ENCODE data around the gene CDC14C.
"Not testable (repeated sequence)": the region's sequence is repeated elsewhere in the genome, so short reads cannot be mapped to it uniquely, and the experiment has no call there.

Gene CDC14C

GRCh38 chr7:48899932-48900331 lies 24.4 kb upstream of the CDC14C start:
- no peaks in the 10 kb centered on the region for H3F3A ChIP-seq (ENCODE audit: control insufficient read depth, insufficient read depth)
- no peaks in the 10 kb centered on the region for H3K36me3 ChIP-seq (ENCODE audit: control insufficient read depth, low read length)
- no peaks in the 10 kb centered on the region for H3K79me2 ChIP-seq (ENCODE audit: control insufficient read depth, low read length)
- H3K4me1 ChIP-seq (ENCODE audit: control insufficient read depth, low read length) = no peaks in the 10 kb centered on the region
- no peaks in the 10 kb centered on the region for H3K9me2 ChIP-seq (replicated peaks; ENCODE audit: control insufficient read depth, low read length)
- no peak overlapping the region for H3K27ac ChIP-seq (ENCODE audit: low read depth, low read length)
- TF ChIP-seq EZH2phosphoT487 (IDR thresholded peaks at IDR 0.05; ENCODE audit: borderline replicate concordance, low read length) = no peak
- TF ChIP-seq, protein P1, sequence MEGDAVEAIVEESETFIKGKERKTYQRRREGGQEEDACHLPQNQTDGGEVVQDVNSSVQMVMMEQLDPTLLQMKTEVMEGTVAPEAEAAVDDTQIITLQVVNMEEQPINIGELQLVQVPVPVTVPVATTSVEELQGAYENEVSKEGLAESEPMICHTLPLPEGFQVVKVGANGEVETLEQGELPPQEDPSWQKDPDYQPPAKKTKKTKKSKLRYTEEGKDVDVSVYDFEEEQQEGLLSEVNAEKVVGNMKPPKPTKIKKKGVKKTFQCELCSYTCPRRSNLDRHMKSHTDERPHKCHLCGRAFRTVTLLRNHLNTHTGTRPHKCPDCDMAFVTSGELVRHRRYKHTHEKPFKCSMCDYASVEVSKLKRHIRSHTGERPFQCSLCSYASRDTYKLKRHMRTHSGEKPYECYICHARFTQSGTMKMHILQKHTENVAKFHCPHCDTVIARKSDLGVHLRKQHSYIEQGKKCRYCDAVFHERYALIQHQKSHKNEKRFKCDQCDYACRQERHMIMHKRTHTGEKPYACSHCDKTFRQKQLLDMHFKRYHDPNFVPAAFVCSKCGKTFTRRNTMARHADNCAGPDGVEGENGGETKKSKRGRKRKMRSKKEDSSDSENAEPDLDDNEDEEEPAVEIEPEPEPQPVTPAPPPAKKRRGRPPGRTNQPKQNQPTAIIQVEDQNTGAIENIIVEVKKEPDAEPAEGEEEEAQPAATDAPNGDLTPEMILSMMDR (IDR thresholded peaks at IDR 0.05; ENCODE audit: low read depth, low read length, poor library complexity, severe bottlenecking) = no peak
- H3K9me3 ChIP-seq (ENCODE audit: control insufficient read depth, insufficient read depth, low read length) = no peaks in the 10 kb centered on the region
- H3K27me3 ChIP-seq (ENCODE audit: control insufficient read depth, low read length) = no peaks in the 10 kb centered on the region
- H4K20me1 ChIP-seq (ENCODE audit: control insufficient read depth, insufficient read depth, low read depth, low read length) = no peaks in the 10 kb centered on the region
- no peak overlapping the region for H3K4me3 ChIP-seq (ENCODE audit: low read length)
- H3K4me2 ChIP-seq (ENCODE audit: low read length) = no peak overlapping the region

DNA sequence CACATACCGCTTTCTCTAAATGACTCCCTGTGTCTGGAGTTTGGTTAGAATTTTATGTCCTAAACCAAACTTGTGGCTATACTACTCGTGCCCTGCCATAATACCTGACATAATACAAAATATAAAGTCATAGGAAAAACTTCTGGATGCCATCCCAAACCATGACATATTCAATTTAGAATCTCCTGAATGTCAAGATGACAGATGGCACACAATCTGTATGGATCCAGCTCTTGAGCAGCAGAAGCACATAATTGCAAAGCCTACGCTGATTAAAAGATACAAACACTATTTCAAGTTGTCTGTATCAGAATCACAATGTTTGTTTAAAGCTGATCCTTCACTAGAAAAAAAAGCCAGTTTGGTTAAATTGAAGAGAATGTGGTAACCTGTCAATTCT lies 22.4 kb upstream of the CDC14C start:
- H4K20me1 ChIP-seq (ENCODE audit: control insufficient read depth, insufficient read depth, low read depth, low read length) = no peaks in the 10 kb centered on the region
- no peaks in the 10 kb centered on the region for H3K9me2 ChIP-seq (replicated peaks; ENCODE audit: control insufficient read depth, low read length)
- H3K27ac ChIP-seq (ENCODE audit: low read depth, low read length) = no peak overlapping the region
- no peaks in the 10 kb centered on the region for H3F3A ChIP-seq (ENCODE audit: control insufficient read depth, insufficient read depth)
- no peak overlapping the region for H3K4me2 ChIP-seq (ENCODE audit: low read length)
- H3K36me3 ChIP-seq (ENCODE audit: control insufficient read depth, low read length) = no peaks in the 10 kb centered on the region
- no peak for TF ChIP-seq EZH2phosphoT487 (IDR thresholded peaks at IDR 0.05; ENCODE audit: borderline replicate concordance, low read length)
- TF ChIP-seq, protein P1 (IDR thresholded peaks at IDR 0.05; ENCODE audit: low read depth, low read length, poor library complexity, severe bottlenecking) = no peak
- H3K4me1 ChIP-seq (ENCODE audit: control insufficient read depth, low read length) = no peaks in the 10 kb centered on the region
- H3K4me3 ChIP-seq (ENCODE audit: low read length) = no peak overlapping the region
- no peaks in the 10 kb centered on the region for H3K79me2 ChIP-seq (ENCODE audit: control insufficient read depth, low read length)
- H3K9me3 ChIP-seq (ENCODE audit: control insufficient read depth, insufficient read depth, low read length) = no peaks in the 10 kb centered on the region
- H3K27me3 ChIP-seq (ENCODE audit: control insufficient read depth, low read length) = no peaks in the 10 kb centered on the region

- TF ChIP-seq, protein P1 (IDR thresholded peaks at IDR 0.05; ENCODE audit: low read depth, low read length, poor library complexity, severe bottlenecking) = no peak
- no peak for TF ChIP-seq EZH2phosphoT487 (IDR thresholded peaks at IDR 0.05; ENCODE audit: borderline replicate concordance, low read length)
- H4K20me1 ChIP-seq (ENCODE audit: control insufficient read depth, insufficient read depth, low read depth, low read length) = no peaks in the 10 kb centered on the region
- H3K27me3 ChIP-seq (ENCODE audit: control insufficient read depth, low read length) = no peaks in the 10 kb centered on the region
- H3K79me2 ChIP-seq (ENCODE audit: control insufficient read depth, low read length) = no peaks in the 10 kb centered on the region
- no peaks in the 10 kb centered on the region for H3K9me3 ChIP-seq (ENCODE audit: control insufficient read depth, insufficient read depth, low read length)
- no peaks in the 10 kb centered on the region for H3K9me2 ChIP-seq (replicated peaks; ENCODE audit: control insufficient read depth, low read length)
- no peak overlapping the region for H3K4me3 ChIP-seq (ENCODE audit: low read length)
- H3K36me3 ChIP-seq (ENCODE audit: control insufficient read depth, low read length) = no peaks in the 10 kb centered on the region
- H3F3A ChIP-seq (ENCODE audit: control insufficient read depth, insufficient read depth) = no peaks in the 10 kb centered on the region
- no peak overlapping the region for H3K27ac ChIP-seq (ENCODE audit: low read depth, low read length)
- no peak overlapping the region for H3K4me2 ChIP-seq (ENCODE audit: low read length)
- no peaks in the 10 kb centered on the region for H3K4me1 ChIP-seq (ENCODE audit: control insufficient read depth, low read length)
These were observed 19.4 kb upstream of the CDC14C start for GRCh38 chr7:48904975-48905374.

DNA sequence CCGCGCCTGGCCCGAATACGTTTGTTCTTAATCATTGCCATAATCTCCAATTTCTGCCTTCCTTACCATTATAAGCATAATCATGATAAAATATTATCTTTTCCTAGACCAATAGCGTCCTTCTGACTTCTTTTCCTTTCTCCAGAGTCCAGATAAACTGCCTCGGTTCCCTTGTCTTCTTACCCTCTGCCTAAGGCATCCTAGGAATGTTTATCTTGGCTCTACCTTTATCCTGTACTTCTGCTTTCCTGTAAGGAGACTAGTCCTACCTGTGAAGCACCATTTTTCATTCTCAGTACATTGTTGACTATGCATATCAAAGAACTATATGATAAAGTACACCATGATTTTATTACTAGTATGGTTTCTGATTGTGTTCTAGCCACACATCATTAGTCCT lies 18.7 kb upstream of the CDC14C start:
- H3K4me1 ChIP-seq (ENCODE audit: control insufficient read depth, low read length); H4K20me1 ChIP-seq (ENCODE audit: control insufficient read depth, insufficient read depth, low read depth, low read length); H3K27ac ChIP-seq (ENCODE audit: low read depth, low read length); H3K4me3 ChIP-seq (ENCODE audit: low read length); H3K27me3 ChIP-seq (ENCODE audit: control insufficient read depth, low read length); H3K79me2 ChIP-seq (ENCODE audit: control insufficient read depth, low read length); H3K36me3 ChIP-seq (ENCODE audit: control insufficient read depth, low read length); H3K9me2 ChIP-seq (replicated peaks; ENCODE audit: control insufficient read depth, low read length); H3F3A ChIP-seq (ENCODE audit: control insufficient read depth, insufficient read depth); H3K4me2 ChIP-seq (ENCODE audit: low read length); H3K9me3 ChIP-seq (ENCODE audit: control insufficient read depth, insufficient read depth, low read length): not testable (repeated sequence)

DNA sequence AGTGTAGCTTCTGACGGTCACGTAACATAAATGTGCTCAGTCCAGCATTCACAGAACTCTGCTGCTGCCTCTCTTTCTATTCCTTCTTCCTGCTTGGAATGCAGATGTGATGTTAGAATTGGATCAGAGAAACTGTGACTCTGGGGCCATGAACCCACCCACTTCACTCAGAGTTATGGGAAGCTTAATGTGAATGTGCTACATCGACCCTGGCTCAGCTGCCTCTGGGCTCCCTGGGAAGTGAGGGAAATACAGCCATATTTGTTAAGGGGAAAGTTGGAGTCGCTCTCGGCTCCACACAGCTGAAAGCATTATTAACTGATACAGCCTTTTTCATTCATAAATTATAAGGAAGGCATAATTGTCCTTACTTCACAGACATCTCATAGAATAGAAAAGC lies 14.5 kb upstream of the CDC14C start:
- H4K20me1 ChIP-seq (ENCODE audit: control insufficient read depth, insufficient read depth, low read depth, low read length); H3K36me3 ChIP-seq (ENCODE audit: control insufficient read depth, low read length); H3K4me1 ChIP-seq (ENCODE audit: control insufficient read depth, low read length); H3K27ac ChIP-seq (ENCODE audit: low read depth, low read length); H3F3A ChIP-seq (ENCODE audit: control insufficient read depth, insufficient read depth); H3K27me3 ChIP-seq (ENCODE audit: control insufficient read depth, low read length); H3K4me3 ChIP-seq (ENCODE audit: low read length); H3K79me2 ChIP-seq (ENCODE audit: control insufficient read depth, low read length); H3K4me2 ChIP-seq (ENCODE audit: low read length); H3K9me3 ChIP-seq (ENCODE audit: control insufficient read depth, insufficient read depth, low read length); H3K9me2 ChIP-seq (replicated peaks; ENCODE audit: control insufficient read depth, low read length): not testable (repeated sequence)
